Progenitor cell of endocrine pancreas (in vitro differentiated cells): Measurements from ENCODE around the gene ULBP1. TPM values are rescaled to one million over a fixed set of nuclear protein-coding genes. Genes with fewer than 3 reads are reported as not detected.
"Not testable (repeated sequence)": the region's sequence is repeated elsewhere in the genome, so short reads cannot be mapped to it uniquely, and the experiment has no call there.

Experiments used
- DNase-seq: peaks from one replicate; pipeline ENCODE4 v3.0.0; 2021; ENCODE audit warnings: low spot score; ENCODE audit not compliant: unreplicated experiment
- H3K27ac Mint-ChIP-seq: 2 replicates; pipeline ENCODE4 v1.8.0; 2021; ENCODE audit warnings: mild to moderate bottlenecking, moderate library complexity, mixed read lengths
- H3K27me3 Mint-ChIP-seq: 2 replicates; pipeline ENCODE4 v1.8.0; 2021; ENCODE audit warnings: mixed read lengths
- H3K36me3 Mint-ChIP-seq: 2 replicates; pipeline ENCODE4 v1.8.0; 2022; ENCODE audit warnings: mixed read lengths; ENCODE audit not compliant: insufficient read depth
- H3K4me1 Mint-ChIP-seq: 2 replicates; pipeline ENCODE4 v1.8.0; 2021; ENCODE audit warnings: low read depth, mixed read lengths
- H3K4me3 Mint-ChIP-seq: 2 replicates; pipeline ENCODE4 v1.8.0; 2021; ENCODE audit warnings: low read depth, mild to moderate bottlenecking, moderate library complexity, mixed read lengths
- H3K9me3 Mint-ChIP-seq: 2 replicates; pipeline ENCODE4 v1.8.0; 2021; ENCODE audit warnings: low read depth, mixed read lengths
- CTCF ChIP-seq: fragments of 200-600 bp; sonication (generic); IDR thresholded peaks from one replicate; pipeline ENCODE4 v1.5.0; 2021; ENCODE audit warnings: antibody characterized with exemption, mild to moderate bottlenecking; ENCODE audit not compliant: unreplicated experiment
- total RNA-seq: library from RNA; stranded (reverse); gene quantifications from 2 replicates; pipeline ENCODE4 v1.2.1, GENCODE V29; 2021

Gene ULBP1
- total RNA-seq, 1 donor from 2014 or later, result 0.60 TPM

GRCh38 chr6:149954984-149955653, 8.6 kb upstream of the ULBP1 start:
- not testable (repeated sequence) for H3K9me3 Mint-ChIP-seq, H3K4me3 Mint-ChIP-seq, H3K27ac Mint-ChIP-seq, DNase-seq, H3K36me3 Mint-ChIP-seq, H3K4me1 Mint-ChIP-seq
- H3K27me3 Mint-ChIP-seq, result peaks cover 87% of the 10 kb centered on the region

DNA sequence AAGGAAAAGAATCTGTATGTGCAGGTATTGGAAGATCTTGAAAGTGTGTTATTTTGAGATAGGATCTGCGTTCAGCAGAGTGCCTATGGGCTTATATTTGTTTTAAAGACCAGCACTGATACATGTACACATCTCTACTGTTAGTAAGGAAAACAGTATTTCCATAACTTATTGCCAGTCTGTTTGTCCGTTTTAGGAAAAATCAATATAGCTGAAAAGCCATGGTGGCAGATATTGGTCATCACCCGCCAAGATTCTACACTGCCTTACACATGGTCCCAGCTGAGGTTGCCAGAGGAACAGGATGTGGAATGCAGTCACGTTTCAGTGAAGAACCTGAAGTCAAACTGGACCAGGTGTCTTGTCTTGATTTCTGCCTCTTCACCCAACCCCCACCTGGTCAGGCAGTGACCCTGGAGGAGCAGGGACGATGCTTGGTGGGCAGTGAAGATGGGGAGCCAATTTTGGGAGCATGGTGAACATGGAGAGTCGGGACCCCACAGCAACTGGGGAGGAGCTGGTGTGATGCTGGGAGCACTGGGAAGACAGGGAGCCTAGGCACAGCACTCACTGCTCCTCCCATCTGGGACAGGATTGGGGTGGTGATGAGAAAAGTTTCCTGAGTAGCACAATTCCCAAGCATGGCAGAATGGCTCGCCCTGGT, 8.0 kb upstream of the ULBP1 start:
- H3K4me3 Mint-ChIP-seq, H3K9me3 Mint-ChIP-seq, H3K36me3 Mint-ChIP-seq, H3K4me1 Mint-ChIP-seq, DNase-seq: not testable (repeated sequence)
- H3K27ac Mint-ChIP-seq, result peak overlapping the region; percentile 35
- H3K27me3 Mint-ChIP-seq, result peaks cover 87% of the 10 kb centered on the region

GRCh38 chr6:149958124-149958523, 5.6 kb upstream of the ULBP1 start:
- not testable (repeated sequence) for H3K4me1 Mint-ChIP-seq, H3K27ac Mint-ChIP-seq, H3K4me3 Mint-ChIP-seq

DNA sequence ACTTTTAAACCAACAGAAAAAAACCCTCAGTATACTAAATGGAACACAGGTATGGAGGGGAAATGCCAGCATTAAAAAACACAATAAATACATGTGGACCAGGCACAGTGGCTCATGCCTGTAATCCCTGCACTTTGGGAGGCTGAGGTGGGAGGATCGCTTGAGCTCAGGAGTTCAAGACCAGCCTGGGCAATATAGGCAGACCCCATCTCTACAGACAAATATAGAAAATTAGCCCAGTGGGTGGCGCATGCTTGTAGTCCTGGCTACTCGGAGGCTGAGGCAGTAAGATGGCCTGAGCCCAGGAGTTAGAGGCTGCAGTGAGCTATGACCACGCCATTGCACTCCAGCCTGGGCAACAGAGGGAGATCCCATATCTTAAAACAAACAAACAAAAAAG, 3.9 kb upstream of the ULBP1 start:
- H3K36me3 Mint-ChIP-seq, DNase-seq, H3K27ac Mint-ChIP-seq, H3K9me3 Mint-ChIP-seq, H3K4me1 Mint-ChIP-seq, H3K4me3 Mint-ChIP-seq: not testable (repeated sequence)
- peaks cover 97% of the 10 kb centered on the region for H3K27me3 Mint-ChIP-seq

More at GRCh38 chr6:149958124-149958523, 5.6 kb upstream of the ULBP1 start:
- not testable (repeated sequence) for H3K36me3 Mint-ChIP-seq, DNase-seq, H3K9me3 Mint-ChIP-seq
- H3K27me3 Mint-ChIP-seq, result peaks cover 87% of the 10 kb centered on the region

GRCh38 chr6:149960488-149960887, 3.3 kb upstream of the ULBP1 start:
- no peak overlapping the region for H3K4me3 Mint-ChIP-seq
- H3K36me3 Mint-ChIP-seq, result no peaks in the 10 kb centered on the region
- H3K4me1 Mint-ChIP-seq, result peaks cover 12% of the 10 kb centered on the region
- no peak for TF ChIP-seq CTCF
- DNase-seq, result no peak
- no peak overlapping the region for H3K27ac Mint-ChIP-seq
- no peaks in the 10 kb centered on the region for H3K9me3 Mint-ChIP-seq
- peaks cover 97% of the 10 kb centered on the region for H3K27me3 Mint-ChIP-seq

DNA sequence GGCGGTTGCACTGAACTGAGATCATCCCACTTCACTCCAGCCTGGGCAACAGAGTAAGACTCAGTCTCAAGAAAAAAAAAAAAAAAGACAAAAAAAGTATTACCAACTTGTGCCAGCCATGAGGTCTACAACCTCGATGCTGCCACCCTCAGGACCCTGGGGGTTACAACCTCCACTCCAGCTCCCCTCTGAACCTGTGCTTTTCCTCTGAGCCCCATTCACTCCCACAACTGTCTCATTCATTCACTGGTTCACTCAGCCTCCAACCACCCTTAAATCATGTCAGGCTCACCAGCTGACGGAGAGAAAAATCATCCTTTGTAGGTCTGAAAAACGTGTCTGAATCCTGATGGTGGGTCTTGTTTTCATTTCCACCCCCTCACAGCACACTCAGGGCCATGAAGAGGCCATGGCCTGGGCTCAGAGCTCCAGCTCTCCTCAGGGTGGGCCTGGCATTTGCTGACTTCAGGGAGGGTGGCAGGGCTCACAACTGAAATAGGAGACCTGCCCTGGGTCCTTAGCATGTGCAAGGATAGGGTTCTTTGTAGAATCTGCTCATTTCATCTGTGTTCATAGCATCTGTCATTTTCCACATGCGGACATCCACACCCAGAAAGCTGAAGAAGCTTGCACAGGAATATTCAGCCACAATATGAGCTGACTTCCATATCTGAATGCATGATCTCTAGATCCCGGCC, 1.9 kb upstream of the ULBP1 start:
- peaks cover 12% of the 10 kb centered on the region for H3K4me1 Mint-ChIP-seq
- peak; percentile 43 for TF ChIP-seq CTCF
- peaks cover 97% of the 10 kb centered on the region for H3K27me3 Mint-ChIP-seq

GRCh38 chr6:149962461-149963211, 1.1 kb upstream of the ULBP1 start:
- H3K27me3 Mint-ChIP-seq, result peaks cover 97% of the 10 kb centered on the region
- peak overlapping the region; percentile 57 for H3K27ac Mint-ChIP-seq
- TF ChIP-seq CTCF, result no peak
- no peaks in the 10 kb centered on the region for H3K9me3 Mint-ChIP-seq
- no peaks in the 10 kb centered on the region for H3K36me3 Mint-ChIP-seq
- no peak for DNase-seq
- H3K4me3 Mint-ChIP-seq, result peak overlapping the region; percentile 66
- peaks cover 12% of the 10 kb centered on the region for H3K4me1 Mint-ChIP-seq

More for the DNA sequence above, 1.9 kb upstream of the ULBP1 start:
- H3K27ac Mint-ChIP-seq, result no peak overlapping the region
- no peaks in the 10 kb centered on the region for H3K9me3 Mint-ChIP-seq
- DNase-seq, result no peak
- no peak overlapping the region for H3K4me3 Mint-ChIP-seq
- H3K36me3 Mint-ChIP-seq, result no peaks in the 10 kb centered on the region
